ENCODE data around the gene TOLLIP.

TOLLIP gene

DNA sequence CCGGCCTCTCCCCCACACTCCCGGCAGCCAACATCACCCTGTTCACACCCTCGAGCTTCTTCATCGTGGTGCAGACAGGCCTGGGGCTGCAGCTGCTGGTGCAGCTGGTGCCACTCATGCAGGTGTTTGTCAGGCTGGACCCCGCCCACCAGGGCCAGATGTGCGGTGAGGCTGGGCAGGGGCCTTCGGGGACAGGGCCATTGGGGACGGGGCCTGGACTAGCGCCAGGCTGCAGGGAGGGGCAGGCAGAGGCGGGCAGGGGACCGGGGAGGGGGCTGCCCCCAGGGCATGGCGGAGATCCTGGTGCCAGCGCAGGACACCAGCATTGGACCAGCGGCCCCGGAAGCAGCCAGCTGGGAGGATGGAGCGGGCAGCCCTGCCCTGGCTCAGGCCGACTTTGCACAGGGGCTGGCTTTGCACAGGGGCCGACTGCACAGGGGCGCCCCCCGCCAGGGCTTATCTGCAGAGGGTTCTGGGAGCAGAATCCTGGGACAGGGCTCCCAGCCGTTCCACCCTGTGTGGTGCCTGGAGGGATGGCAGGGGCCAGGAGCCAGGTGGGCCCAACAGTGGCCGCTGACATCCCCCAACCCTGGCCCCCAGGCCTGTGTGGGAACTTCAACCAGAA lies 77.9 kb downstream of the TOLLIP start:
- DNase-seq (ENCODE audit: low spot score) = no peak

DNA sequence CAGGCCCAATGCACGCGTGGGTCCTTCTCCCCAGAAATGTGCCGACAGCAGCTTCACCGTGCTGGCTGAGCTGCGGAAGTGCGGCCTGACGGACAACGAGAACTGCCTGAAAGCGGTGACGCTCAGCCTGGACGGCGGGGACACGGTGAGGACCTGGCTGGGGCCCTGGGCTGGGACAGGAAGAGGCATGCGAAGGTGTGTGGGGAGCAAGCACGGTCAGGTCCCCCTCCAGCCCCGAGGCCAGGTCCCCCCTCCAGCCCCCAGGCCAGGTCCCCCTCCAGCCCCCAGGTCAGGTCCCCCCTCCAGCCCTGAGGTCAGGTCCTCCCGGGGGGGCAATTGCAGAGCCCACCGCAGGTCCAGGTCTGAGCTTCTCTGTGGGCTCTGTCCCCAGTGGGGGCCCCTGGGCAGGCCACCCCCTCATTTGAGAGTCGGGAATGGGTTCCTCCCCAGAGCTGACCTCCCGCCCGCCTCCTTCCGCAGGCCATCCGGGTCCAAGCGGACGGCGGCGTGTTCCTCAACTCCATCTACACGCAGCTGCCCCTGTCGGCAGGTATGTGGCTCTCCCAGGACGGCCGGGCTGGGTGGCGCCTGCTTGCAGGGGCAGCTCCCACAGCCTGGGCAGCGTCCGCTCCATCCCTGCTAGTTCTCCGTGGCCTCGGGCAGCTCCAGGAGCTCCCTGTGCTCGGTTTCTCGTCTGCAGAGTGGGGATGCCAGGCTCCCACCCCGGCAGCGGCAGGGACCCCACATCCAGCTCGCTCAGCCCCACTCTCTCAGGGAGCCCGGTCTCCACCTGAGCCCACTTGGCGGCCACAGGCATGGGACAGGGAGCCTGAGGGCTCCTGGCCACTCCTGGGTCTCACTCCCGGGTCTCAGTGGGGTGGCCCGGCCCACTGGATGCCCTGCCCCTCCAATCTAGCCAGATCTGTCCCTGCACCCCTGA lies 78.7 kb downstream of the TOLLIP start:
- no peak for DNase-seq (ENCODE audit: low spot score)

DNA sequence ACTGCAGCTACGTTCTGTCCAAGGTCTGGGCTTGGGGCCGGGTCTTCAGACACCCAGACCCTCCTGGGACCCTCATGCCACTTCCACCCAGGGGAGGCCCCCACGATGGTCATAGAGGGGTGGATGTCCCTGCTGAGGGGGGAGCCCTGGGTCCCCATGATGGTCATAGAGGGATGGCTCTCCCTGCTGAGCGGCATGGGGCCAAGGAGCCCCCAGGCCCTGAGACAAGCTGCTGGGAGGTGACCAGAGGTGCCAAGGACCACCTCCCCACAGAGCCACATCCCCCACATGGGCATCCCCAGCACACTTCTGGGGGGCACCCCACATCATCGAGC lies 79.3 kb downstream of the TOLLIP start:
- DNase-seq (ENCODE audit: low spot score) = no peak

DNA sequence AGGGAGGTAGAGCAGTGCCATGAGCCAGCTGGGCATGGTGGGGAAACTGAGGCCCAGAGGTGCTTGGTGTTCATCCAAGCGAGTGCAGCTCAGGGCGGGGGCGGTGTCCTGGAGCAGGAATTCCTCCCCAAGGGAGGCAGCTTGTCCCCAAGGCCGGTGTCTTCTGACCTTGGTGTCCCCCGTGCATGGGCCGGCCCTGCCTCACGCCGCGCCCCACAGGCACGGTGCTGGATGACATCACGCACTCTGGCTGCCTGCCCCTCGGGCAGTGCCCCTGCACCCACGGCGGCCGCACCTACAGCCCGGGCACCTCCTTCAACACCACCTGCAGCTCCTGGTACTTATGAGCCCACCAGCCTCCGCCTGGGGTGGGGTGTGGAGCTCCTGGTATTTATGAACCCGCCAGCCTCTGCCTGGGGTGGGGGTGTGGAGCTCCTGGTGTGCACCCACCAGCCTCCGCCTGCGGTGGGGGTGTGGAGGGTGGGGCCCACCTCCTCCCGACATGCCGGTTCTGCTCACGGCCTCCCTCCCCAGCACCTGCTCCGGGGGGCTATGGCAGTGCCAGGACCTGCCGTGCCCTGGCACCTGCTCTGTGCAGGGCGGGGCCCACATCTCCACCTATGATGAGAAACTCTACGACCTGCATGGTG lies 79.8 kb downstream of the TOLLIP start:
- DNase-seq (ENCODE audit: low spot score) = no peak

DNA sequence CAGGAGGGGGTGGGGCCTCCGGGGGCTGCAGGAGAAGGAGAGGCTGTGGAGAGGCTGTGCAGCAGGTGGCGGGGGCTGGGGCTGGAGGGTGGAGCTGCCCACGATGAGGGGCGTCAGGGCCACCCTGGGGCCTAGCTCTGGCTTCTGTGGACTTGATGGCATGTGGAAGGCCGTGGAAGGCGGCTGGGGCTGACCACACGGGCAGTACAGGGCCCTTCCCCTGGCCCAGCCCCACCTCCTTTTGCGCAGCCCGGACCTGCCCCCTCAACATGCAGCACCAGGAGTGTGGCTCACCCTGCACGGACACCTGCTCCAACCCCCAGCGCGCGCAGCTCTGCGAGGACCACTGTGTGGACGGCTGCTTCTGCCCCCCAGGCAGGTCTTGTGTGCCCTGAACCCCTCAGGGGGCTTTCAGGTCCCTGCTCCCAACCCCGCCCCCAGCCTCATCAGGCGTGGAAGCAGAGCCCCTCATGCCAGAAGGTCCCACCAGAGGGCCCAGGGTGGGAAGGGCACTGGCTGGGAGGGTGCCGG lies 80.4 kb downstream of the TOLLIP start:
- DNase-seq (ENCODE audit: low spot score) = no peak

DNA sequence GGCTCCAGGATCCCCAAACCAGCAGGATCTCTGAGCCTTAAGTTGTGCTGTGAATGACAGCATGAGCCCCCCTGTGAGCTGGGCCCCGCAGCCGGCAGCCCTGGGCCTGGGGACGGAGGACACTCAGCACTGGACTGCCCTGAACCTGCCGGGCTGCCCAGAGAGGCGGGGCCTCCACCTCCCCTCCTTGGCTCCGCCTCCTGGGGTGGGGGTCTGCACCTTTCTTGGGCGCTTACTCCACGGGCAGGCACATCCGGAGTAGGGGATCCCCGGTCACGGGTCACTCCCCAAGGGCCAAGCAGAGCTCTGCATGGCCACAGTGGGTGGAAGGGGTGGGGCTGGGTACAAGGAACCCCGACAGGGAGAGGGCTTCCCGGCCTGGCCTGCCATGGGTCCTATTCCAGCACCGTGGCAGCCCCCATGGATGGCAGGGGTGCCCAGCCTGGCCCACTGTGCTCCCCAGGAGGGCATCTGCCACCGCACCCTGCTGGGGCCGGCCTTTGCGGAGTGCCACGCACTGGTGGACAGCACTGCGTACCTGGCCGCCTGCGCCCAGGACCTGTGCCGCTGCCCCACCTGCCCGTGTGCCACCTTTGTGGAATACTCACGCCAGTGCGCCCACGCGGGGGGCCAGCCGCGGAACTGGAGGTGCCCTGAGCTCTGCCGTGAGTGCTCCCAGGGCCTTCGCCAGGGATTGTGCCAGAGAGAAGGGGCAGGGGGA lies 81.2 kb downstream of the TOLLIP start:
- DNase-seq (ENCODE audit: low spot score) = no peak

DNA sequence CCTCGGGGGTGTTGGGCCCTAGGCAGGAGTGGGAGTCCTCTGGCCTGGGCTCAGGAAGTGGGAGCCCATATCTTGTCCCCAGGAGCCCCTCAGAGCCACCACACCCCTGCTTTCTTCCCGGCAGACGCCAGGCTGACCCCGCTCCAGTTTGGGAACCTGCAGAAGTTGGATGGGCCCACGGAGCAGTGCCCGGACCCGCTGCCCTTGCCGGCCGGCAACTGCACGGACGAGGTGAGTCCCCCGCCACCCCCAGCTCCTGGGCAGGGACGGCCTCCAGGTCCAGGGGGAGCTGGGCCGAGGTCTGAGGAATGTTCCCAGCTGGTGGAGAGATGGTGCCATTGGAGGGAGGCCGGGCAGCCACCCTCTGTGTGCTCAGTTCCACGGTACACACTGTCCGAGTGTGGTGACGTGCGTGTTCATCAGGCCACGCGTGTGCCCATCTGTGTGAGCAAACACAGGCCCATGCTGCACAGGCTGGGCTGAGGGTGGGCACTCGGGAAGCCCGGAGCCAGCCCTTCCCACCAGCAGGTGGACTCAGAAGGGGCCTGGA lies 81.8 kb downstream of the TOLLIP start:
- no peak for DNase-seq (ENCODE audit: low spot score)

DNA sequence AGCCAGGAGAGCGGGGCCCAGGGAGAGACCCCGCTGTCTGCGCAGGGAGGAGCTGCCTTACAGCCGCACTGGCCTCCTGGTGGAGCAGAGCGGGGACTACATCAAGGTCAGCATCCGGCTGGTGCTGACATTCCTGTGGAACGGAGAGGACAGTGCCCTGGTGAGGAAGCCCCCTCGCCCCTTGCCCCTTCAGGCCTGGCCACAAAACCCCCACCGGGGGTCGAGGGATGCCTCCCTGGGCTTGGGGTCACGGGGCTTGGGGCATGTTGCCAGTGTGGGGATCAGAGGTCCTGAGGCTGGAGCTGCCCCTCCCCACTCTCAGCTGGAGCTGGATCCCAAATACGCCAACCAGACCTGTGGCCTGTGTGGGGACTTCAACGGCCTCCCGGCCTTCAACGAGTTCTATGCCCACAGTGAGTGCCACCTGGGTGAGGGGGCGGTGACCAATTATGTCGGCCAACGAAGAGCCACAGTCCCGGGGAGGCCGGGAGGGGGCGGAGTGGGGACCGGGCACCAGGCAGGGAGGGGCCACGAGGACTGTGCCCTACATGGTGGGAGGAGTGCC lies 82.4 kb downstream of the TOLLIP start:
- no peak for DNase-seq (ENCODE audit: low spot score)

DNA sequence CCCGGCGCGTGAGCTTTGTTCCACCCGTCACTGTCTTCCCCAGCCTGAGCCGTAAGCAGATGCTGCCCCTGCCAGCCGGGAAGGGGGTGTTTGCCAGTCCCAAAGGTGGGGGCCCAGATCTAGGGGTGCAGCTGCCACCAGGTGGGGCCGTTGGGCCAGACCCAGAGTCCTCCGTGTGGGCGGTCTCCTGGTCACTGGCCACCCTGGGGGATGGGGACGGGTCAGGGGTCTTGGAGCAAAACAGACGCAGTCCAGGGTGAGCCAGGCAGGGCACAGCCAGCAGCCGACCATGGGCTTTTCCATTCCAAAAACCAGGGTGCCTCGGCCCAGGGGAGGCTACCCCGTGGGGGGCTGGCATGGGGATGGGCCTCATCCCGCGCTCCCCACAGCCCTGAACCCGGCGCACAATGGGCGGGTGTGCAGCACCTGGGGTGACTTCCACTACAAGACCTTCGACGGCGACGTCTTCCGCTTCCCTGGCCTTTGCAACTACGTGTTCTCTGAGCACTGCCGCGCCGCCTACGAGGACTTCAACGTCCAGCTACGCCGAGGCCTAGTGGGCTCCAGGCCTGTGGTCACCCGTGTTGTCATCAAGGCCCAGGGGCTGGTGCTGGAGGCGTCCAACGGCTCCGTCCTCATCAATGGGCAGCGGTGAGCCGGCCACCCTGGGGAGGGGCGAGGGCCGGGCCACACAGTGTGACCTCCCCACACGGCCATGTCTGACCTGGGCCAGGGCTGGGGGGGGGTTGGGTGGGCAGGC lies 83.0 kb downstream of the TOLLIP start:
- no peak for DNase-seq (ENCODE audit: low spot score)

DNA sequence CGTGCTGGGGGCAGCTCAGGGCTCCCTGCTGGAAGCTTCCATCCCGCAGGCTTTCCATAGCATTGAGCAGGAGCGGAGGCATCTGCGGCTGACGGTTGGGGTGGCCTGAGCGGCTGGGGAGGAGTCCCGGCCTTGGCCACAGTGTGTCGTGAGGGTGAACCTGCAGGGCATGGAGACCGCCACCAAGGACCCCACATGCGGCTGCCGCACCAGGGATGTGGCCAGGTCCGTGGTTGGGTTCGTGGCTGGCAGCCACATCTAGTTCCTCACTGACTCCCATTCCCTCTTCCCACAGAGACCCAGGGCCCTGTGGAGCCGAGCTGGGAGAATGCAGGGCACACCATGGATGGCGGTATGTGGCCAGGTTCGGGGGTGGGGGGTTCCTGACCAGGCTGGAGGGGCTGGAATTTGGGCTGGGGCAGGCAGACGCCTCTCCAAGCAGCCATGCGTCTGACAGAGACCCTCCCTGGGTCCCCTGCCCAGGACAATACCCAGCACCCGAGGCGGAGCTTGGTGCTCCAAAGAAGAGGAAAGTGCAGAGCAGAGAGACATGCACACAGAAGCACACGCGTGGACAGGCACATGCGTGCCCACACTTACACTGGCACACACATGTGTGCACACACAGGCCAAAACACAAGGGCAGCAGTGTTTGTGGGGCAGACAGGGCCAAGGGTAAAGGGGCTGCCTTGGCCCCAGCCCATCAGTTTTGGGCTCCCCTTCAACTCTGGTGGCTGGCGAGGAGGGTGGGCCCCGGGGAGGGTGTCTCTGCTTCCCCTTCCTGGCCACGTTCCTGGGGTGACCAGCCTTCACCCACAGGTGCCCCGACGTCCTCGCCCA lies 83.8 kb downstream of the TOLLIP start:
- DNase-seq (ENCODE audit: low spot score) = no peak

DNA sequence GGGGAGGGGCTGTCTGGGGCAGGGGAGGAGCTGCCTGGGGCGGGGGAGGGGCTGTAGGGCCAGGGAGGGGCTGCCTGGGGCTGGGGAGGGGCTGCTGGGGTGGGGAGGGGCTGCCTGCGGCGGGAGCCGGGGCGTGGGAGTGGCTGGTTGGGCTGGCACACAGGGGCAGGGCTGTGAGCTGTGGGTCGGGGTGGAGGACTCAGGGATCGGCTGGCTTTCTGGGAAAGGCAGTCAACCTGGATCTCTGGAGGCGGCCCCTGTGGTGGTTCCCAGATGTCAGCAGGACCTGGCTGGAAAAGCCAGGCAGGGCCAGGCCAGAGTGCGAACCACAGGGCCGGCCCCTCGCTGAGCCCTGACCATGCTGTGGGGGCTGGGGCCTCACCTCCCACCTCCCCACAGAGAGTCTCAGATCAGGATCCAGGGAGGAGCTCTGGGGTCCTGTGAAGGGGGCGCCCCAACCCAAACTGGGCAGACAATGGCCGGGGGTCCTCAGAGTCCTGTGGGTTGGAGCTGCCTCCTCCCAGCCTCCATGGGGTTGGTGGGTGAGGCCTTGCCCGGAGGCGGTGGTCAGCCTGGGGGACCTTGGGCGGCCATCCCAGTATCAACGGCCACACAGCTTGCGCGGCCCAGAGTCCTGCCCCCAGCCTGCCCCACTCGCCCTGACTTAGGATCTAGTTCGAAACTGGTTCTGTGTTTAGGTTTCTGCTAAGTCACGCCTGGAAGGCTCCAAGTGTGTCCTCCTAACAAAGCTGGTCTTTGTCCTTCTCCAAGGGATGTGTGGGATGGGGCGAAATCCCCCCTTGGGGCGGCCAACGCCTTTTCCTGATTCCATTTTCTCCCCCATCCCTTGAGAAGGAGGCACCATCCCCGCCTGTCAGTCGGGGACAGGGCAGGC lies 84.7 kb downstream of the TOLLIP start:
- DNase-seq (ENCODE audit: low spot score) = no peak

Measured in kidney capillary endothelial cell (primary cell).